Midbrain (tissue), 1 donor: ENCODE data around the gene PHLPP1.

ENCODE experiments used
- DNase-seq: peaks from one replicate; lab custom pipeline; 2025; lab: John Stamatoyannopoulos, UW

The PHLPP1 gene

GRCh38 chr18:62850619-62851306, 135.4 kb downstream of the PHLPP1 start:
- peak; percentile 31 for DNase-seq

- no peak for DNase-seq
These were observed 137.5 kb downstream of the PHLPP1 start for GRCh38 chr18:62852851-62853250.

GRCh38 chr18:62856294-62856693, 141.0 kb downstream of the PHLPP1 start:
- DNase-seq, result no peak

GRCh38 chr18:62857263-62857976, 142.1 kb downstream of the PHLPP1 start:
- no peak for DNase-seq

- no peak for DNase-seq
These were observed 144.7 kb downstream of the PHLPP1 start for GRCh38 chr18:62860062-62860461.

GRCh38 chr18:62862466-62862865, 147.1 kb downstream of the PHLPP1 start:
- DNase-seq, result no peak

- no peak for DNase-seq
These were observed 148.2 kb downstream of the PHLPP1 start for GRCh38 chr18:62863579-62864001.

GRCh38 chr18:62865498-62865897, 150.2 kb downstream of the PHLPP1 start:
- no peak for DNase-seq

- no peak for DNase-seq
These were observed 152.2 kb downstream of the PHLPP1 start for GRCh38 chr18:62867534-62867933.

- no peak for DNase-seq
These were observed 153.3 kb downstream of the PHLPP1 start for GRCh38 chr18:62868645-62869044.

- DNase-seq, result no peak
These were observed 155.3 kb downstream of the PHLPP1 start for GRCh38 chr18:62870643-62871042.

- no peak for DNase-seq
These were observed 160.0 kb downstream of the PHLPP1 start for GRCh38 chr18:62875323-62875722.

GRCh38 chr18:62876111-62876510, 160.8 kb downstream of the PHLPP1 start:
- DNase-seq, result no peak

GRCh38 chr18:62876828-62877227, 161.5 kb downstream of the PHLPP1 start:
- DNase-seq, result no peak

- DNase-seq, result no peak
These were observed 162.3 kb downstream of the PHLPP1 start for GRCh38 chr18:62877411-62878221.

- DNase-seq, result no peak
These were observed 163.0 kb downstream of the PHLPP1 start for GRCh38 chr18:62878305-62878704.

GRCh38 chr18:62880034-62880433, 164.7 kb downstream of the PHLPP1 start:
- no peak for DNase-seq

- no peak for DNase-seq
These were observed 165.5 kb downstream of the PHLPP1 start for GRCh38 chr18:62880673-62881364.

GRCh38 chr18:62881509-62882016, 166.2 kb downstream of the PHLPP1 start:
- DNase-seq, result no peak

GRCh38 chr18:62883937-62884735, 168.8 kb downstream of the PHLPP1 start:
- DNase-seq, result no peak

GRCh38 chr18:62885804-62886203, 170.5 kb downstream of the PHLPP1 start:
- DNase-seq, result no peak
